Panc1 (cell line): ENCODE data around the gene TRABD2B. TPM values are rescaled to one million over a fixed set of nuclear protein-coding genes. Genes with fewer than 3 reads are reported as not detected.
A peak's percentile ranks its signal among the peaks of the same experiment; 100 is the strongest.

ENCODE experiments used
- ATAC-seq: fragments of 200-7000 bp; cut with Tn5 transposase; 2 replicates; pipeline ENCODE4 v1.9.1; 2020; ENCODE audit warnings: mild to moderate bottlenecking, moderate library complexity
- BruUV-seq: library from RNA; stranded (reverse); fragments of 400-500 nt; replicated peaks from 2 replicates; lab custom pipeline; 2021; lab: Mats Ljungman, UMichigan
- CTCF ChIA-PET: fragments of 300-600 bp; sonication (Branson Sonifier 250); formaldehyde crosslinking; loops from one replicate; lab custom pipeline; 2022; ENCODE audit warnings: antibody characterized with exemption; lab: Charles Lee
- POLR2A ChIA-PET: fragments of 300-600 bp; sonication (Branson Sonifier 250); formaldehyde crosslinking; loops from one replicate; lab custom pipeline; 2022; ENCODE audit warnings: antibody characterized with exemption; lab: Charles Lee
- DNase-seq: peaks from one replicate; pipeline ENCODE4 v3.0.0-alpha.2; 2010; ENCODE audit warnings: low read depth, low spot score
- H3K27ac ChIP-seq: 2 replicates; pipeline ENCODE4 v1.5.1; 2011; ENCODE audit warnings: mild to moderate bottlenecking, low read length, inconsistent platforms
- H3K27me3 ChIP-seq: fragments of 200-500 bp; sonication (Bioruptor generic); 2 replicates; pipeline ENCODE4 v1.6.0; 2014; ENCODE audit warnings: low read length, inconsistent platforms; ENCODE audit not compliant: control insufficient read depth, insufficient read depth
- H3K36me3 ChIP-seq: fragments of 200-500 bp; sonication (Bioruptor generic); 2 replicates; pipeline ENCODE4 v1.5.1; 2014; ENCODE audit warnings: inconsistent platforms, mild to moderate bottlenecking, low read length, moderate library complexity; ENCODE audit not compliant: control insufficient read depth, insufficient read depth
- H3K4me1 ChIP-seq: 2 replicates; pipeline ENCODE4 v1.5.1; 2011; ENCODE audit warnings: inconsistent platforms, mild to moderate bottlenecking, low read length, moderate library complexity; ENCODE audit not compliant: control insufficient read depth, insufficient read depth
- H3K4me3 ChIP-seq, 2 experiments: 2 replicates each; pipeline ENCODE4 v1.5.1; 2011 to 2012; ENCODE audit warnings: low read depth in 2 of 2, low read length in 2 of 2, mild to moderate bottlenecking in 2 of 2, inconsistent platforms in 1 of 2, moderate library complexity in 1 of 2
- H3K9me3 ChIP-seq: fragments of 200-500 bp; sonication (Bioruptor generic); 2 replicates; pipeline ENCODE4 v1.5.1; 2014; ENCODE audit warnings: low read depth, mild to moderate bottlenecking, inconsistent platforms, low read length, moderate library complexity; ENCODE audit not compliant: control insufficient read depth, insufficient read depth
- POLR2AphosphoS5 ChIP-seq: IDR thresholded peaks from 2 replicates; pipeline ENCODE4 v1.6.1; 2012; ENCODE audit warnings: mild to moderate bottlenecking, low read depth, low read length, moderate library complexity
- SIN3A ChIP-seq: IDR thresholded peaks from 2 replicates; pipeline ENCODE4 v1.6.1; 2012; ENCODE audit warnings: low read depth, mild to moderate bottlenecking, low read length, moderate library complexity, borderline replicate concordance; ENCODE audit not compliant: insufficient read depth
- TCF7L2 ChIP-seq: IDR thresholded peaks from 2 replicates; pipeline ENCODE4 v1.6.1; 2011; ENCODE audit warnings: mild to moderate bottlenecking, low read depth, low read length, inconsistent platforms
- in situ Hi-C: cut with HindIII; loops from 2 replicates; pipeline ENCODE4 v1.10.0; 2016; ENCODE audit warnings: low sequenced_read_pairs, low pct_unique_long_range_greater_than_20kb
- intact Hi-C: fragments of 100-400 bp; cut with micrococcal nuclease; formaldehyde crosslinking; loops from one replicate; pipeline ENCODE4 v1.10.0; 2022; ENCODE audit not compliant: unreplicated experiment
- total RNA-seq: library from RNA; stranded (reverse); gene quantifications from one replicate; pipeline ENCODE4 v1.2.1, GENCODE V29; 2021; ENCODE audit not compliant: unreplicated experiment
- TF ChIP-seq, protein P1 (sequence below), 2 experiments: IDR thresholded peaks; 2 replicates each; pipeline ENCODE4 v1.6.1; 2011 to 2012; ENCODE audit warnings: low read depth in 2 of 2, control low read depth in 1 of 2, low read length in 1 of 2, mild to moderate bottlenecking in 1 of 2, moderate library complexity in 1 of 2; ENCODE audit not compliant: insufficient read depth in 1 of 2
- TF ChIP-seq, protein P2 (sequence below): fragments of 450-650 bp; IDR thresholded peaks from 2 replicates; pipeline ENCODE4 v1.5.1; 2017; ENCODE audit warnings: mild to moderate bottlenecking

Gene TRABD2B
- total RNA-seq, 1 experiment from 2014 or later: not detected

DNA sequence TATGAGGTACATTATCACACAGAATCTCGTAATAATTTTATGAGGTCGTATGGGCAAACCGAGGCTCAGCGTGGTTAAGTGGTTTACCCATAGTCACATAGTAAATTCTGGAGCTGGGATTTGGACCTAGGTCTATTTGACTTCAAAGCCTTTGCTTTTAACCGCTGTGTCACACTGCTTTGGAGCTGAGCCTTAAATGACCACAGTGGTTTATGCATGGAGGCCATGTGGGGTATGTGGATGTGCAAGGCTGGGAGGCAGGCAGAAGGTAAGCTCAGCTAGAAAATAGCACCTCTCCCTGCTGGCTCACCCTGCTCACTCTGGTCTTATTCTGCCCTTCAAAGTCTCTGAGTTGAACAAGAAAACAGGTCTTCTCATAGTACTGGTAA lies 269.5 kb downstream of the TRABD2B start:
- CTCF ChIA-PET: interaction anchor here (4.3 kb wide), 1 partner anchor 338 kb away, joined by 26 read pairs; no protein-coding TSS in a partner anchor
- in situ Hi-C loops: no loop called here

DNA sequence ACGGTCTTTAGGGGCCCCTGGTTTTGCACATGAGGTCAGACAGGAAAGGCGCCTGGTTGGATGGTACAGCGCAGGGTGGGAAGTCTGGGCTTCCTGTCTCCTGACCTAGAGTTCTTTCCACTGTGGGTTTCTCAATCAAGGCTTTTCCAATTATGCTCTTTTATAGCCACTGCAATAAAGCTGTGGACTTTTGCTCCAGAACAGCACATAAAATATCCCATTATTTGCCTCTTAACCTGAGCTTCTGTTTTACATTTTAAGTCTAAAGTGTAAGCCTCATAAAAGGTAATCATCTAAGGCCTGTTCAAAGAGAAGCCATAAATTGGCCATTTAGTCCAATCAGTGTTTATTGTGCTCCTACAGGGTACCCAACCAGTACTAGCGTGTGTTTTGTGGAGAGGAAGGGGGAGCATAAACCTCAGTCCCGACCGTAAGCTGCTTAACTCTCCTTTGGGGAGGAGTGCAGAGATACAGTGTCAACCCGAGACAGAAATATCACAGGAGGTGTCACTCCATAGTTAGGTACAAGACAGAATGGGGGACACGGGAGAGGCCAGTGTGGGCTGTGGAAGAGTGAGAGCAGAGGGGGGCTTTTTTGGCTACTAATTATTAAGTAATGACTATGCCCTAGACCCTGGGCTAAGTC lies 270.0 kb downstream of the TRABD2B start:
- ChIA-PET POLR2A (no interaction called here), CTCF (interaction anchor here (1.3 to 4.3 kb wide), 3 partner anchors 195 to 338 kb away, joined by 5 to 58 read pairs (median 26); partner anchors contain the start of gene FOXD2)
- intact Hi-C loops: loop anchor here (5.0 kb wide), 2 partner anchors 200 to 340 kb away; no protein-coding TSS in a partner anchor
- H3K36me3 ChIP-seq: no peaks in the 10 kb centered on the region
- peaks cover 15% of the 10 kb centered on the region; the same call in 1 of the 2 replicates for H3K4me1 ChIP-seq
- H3K27ac ChIP-seq: no peak overlapping the region
- DNase-seq: no peak
- TF ChIP-seq, protein P1, sequence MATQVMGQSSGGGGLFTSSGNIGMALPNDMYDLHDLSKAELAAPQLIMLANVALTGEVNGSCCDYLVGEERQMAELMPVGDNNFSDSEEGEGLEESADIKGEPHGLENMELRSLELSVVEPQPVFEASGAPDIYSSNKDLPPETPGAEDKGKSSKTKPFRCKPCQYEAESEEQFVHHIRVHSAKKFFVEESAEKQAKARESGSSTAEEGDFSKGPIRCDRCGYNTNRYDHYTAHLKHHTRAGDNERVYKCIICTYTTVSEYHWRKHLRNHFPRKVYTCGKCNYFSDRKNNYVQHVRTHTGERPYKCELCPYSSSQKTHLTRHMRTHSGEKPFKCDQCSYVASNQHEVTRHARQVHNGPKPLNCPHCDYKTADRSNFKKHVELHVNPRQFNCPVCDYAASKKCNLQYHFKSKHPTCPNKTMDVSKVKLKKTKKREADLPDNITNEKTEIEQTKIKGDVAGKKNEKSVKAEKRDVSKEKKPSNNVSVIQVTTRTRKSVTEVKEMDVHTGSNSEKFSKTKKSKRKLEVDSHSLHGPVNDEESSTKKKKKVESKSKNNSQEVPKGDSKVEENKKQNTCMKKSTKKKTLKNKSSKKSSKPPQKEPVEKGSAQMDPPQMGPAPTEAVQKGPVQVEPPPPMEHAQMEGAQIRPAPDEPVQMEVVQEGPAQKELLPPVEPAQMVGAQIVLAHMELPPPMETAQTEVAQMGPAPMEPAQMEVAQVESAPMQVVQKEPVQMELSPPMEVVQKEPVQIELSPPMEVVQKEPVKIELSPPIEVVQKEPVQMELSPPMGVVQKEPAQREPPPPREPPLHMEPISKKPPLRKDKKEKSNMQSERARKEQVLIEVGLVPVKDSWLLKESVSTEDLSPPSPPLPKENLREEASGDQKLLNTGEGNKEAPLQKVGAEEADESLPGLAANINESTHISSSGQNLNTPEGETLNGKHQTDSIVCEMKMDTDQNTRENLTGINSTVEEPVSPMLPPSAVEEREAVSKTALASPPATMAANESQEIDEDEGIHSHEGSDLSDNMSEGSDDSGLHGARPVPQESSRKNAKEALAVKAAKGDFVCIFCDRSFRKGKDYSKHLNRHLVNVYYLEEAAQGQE (IDR thresholded peaks at IDR 0.05; ENCODE audit: insufficient read depth in 1 of 2, low read depth in 2 of 2, low read length in 1 of 2): no peak
- H3K9me3 ChIP-seq: no peaks in the 10 kb centered on the region
- no peak overlapping the region for H3K4me3 ChIP-seq
- H3K27me3 ChIP-seq: peaks cover 8% of the 10 kb centered on the region
- in situ Hi-C loops: no loop called here
- no peak for ATAC-seq
- BruUV-seq: no TSS peak

More for the DNA sequence above, 269.5 kb downstream of the TRABD2B start:
- DNase-seq: no peak
- ATAC-seq: no peak
- Histone ChIP-seq H3K27me3 (peaks cover 9% of the 10 kb centered on the region), H3K36me3 (no peaks in the 10 kb centered on the region), H3K27ac (no peak overlapping the region), H3K9me3 (no peaks in the 10 kb centered on the region), H3K4me3 (no peak overlapping the region), H3K4me1 (peaks cover 15% of the 10 kb centered on the region; the same call in 1 of the 2 replicates)
- intact Hi-C loops: loop anchor here (5.0 kb wide), 2 partner anchors 200 to 340 kb away; no protein-coding TSS in a partner anchor
- POLR2A ChIA-PET: no interaction called here
- BruUV-seq: no TSS peak
- no peak for TF ChIP-seq SIN3A
- no peak for TF ChIP-seq POLR2AphosphoS5

DNA sequence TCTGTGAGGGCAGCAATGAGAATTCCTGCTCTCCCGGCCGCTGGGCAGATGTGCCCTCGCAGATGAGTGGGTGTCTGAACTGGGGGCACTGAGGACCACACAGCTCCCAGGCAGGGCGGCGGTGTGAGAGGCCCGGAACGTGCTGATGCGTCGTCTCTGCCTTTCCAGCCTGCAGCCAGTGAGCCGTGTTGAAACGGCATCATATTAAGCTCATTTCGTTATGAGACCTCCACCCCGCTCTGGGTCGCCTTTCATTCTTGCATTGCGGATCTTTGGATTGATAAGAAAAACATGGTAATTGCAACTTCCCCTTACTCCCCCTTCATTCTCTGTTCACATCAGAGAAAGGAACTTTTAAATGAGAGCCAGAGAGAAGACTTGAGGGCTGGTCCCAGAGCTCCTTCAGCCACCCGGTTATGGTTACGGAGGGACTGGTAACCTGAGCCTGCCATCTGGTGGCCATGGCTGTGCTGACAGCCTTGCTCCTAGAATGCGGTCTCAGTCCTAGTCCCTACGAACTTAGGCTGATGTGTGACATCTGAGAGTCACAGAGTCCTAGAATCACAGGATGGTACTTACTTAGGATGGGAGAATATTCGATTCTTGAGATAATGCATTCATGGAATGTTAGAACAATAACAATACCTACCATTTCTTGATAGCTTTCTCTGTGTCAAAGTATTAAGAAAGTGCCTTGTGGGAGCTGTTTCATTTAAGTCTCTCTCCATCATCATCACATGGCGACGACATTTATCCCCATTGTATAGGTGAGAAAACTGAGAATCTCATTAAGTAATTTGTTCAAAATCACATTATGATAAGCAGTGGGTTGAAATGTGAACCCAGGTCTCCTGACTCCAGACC lies 271.0 kb downstream of the TRABD2B start:
- in situ Hi-C loops: no loop called here
- intact Hi-C loops: loop anchor here (1.0 to 5.0 kb wide), 3 partner anchors 199 to 339 kb away; no protein-coding TSS in a partner anchor
- H3K4me3 ChIP-seq: no peak overlapping the region

More for the DNA sequence above, 271.0 kb downstream of the TRABD2B start:
- ChIA-PET CTCF (interaction anchor here (0.5 to 4.3 kb wide), 25 partner anchors 8 to 1668 kb away, joined by 3 to 58 read pairs (median 4); partner anchors contain the start of genes FOXD2 and TRABD2B), POLR2A (no interaction called here)
- no TSS peak for BruUV-seq
- Histone ChIP-seq H3K36me3 (no peaks in the 10 kb centered on the region), H3K9me3 (no peaks in the 10 kb centered on the region), H3K27me3 (peaks cover 8% of the 10 kb centered on the region), H3K27ac (no peak overlapping the region), H3K4me1 (peaks cover 15% of the 10 kb centered on the region; the same call in 1 of the 2 replicates)
- TF ChIP-seq SIN3A (no peak), TCF7L2 (no peak)
- TF ChIP-seq, protein P2, sequence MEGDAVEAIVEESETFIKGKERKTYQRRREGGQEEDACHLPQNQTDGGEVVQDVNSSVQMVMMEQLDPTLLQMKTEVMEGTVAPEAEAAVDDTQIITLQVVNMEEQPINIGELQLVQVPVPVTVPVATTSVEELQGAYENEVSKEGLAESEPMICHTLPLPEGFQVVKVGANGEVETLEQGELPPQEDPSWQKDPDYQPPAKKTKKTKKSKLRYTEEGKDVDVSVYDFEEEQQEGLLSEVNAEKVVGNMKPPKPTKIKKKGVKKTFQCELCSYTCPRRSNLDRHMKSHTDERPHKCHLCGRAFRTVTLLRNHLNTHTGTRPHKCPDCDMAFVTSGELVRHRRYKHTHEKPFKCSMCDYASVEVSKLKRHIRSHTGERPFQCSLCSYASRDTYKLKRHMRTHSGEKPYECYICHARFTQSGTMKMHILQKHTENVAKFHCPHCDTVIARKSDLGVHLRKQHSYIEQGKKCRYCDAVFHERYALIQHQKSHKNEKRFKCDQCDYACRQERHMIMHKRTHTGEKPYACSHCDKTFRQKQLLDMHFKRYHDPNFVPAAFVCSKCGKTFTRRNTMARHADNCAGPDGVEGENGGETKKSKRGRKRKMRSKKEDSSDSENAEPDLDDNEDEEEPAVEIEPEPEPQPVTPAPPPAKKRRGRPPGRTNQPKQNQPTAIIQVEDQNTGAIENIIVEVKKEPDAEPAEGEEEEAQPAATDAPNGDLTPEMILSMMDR: peak; percentile 92
- ATAC-seq: peak; percentile 92
- DNase-seq: peak; percentile 63
